Neural crest cell (in vitro differentiated cells): ENCODE data around the gene TRIO. TPM values are rescaled to one million over a fixed set of nuclear protein-coding genes. Genes with fewer than 3 reads are reported as not detected.
A peak's percentile ranks its signal among the peaks of the same experiment; 100 is the strongest.

ENCODE experiments used
- DNase-seq: peaks from one replicate; pipeline ENCODE4 v3.0.0; 2021; ENCODE audit warnings: low read depth, mixed read lengths, low spot score
- H3K27ac Mint-ChIP-seq: one replicate; pipeline ENCODE4 v1.8.0; 2021; ENCODE audit warnings: mild to moderate bottlenecking, mixed read lengths; ENCODE audit not compliant: unreplicated experiment
- H3K27me3 Mint-ChIP-seq: 2 replicates; pipeline ENCODE4 v1.8.0; 2021; ENCODE audit warnings: low read depth, mild to moderate bottlenecking, mixed read lengths
- H3K36me3 Mint-ChIP-seq: 2 replicates; pipeline ENCODE4 v1.8.0; 2021; ENCODE audit warnings: low read depth, mild to moderate bottlenecking, mixed read lengths
- H3K4me1 Mint-ChIP-seq: 2 replicates; pipeline ENCODE4 v1.8.0; 2021; ENCODE audit warnings: mixed read lengths
- H3K4me3 Mint-ChIP-seq: one replicate; pipeline ENCODE4 v1.8.0; 2021; ENCODE audit warnings: mild to moderate bottlenecking, mixed read lengths
- H3K9me3 Mint-ChIP-seq: 2 replicates; pipeline ENCODE4 v1.8.0; 2021; ENCODE audit warnings: mixed read lengths
- total RNA-seq: library from RNA; stranded (reverse); gene quantifications from 2 replicates; pipeline ENCODE4 v1.2.1, GENCODE V29; 2021
- TF ChIP-seq, protein P1 (sequence below): fragments of 200-600 bp; sonication (generic); conservative IDR thresholded peaks from 2 replicates; pipeline ENCODE4 v1.5.0; 2021; ENCODE audit warnings: antibody characterized with exemption, mild to moderate bottlenecking

Gene TRIO
- total RNA-seq, 1 donor from 2014 or later, result 134 TPM

DNA sequence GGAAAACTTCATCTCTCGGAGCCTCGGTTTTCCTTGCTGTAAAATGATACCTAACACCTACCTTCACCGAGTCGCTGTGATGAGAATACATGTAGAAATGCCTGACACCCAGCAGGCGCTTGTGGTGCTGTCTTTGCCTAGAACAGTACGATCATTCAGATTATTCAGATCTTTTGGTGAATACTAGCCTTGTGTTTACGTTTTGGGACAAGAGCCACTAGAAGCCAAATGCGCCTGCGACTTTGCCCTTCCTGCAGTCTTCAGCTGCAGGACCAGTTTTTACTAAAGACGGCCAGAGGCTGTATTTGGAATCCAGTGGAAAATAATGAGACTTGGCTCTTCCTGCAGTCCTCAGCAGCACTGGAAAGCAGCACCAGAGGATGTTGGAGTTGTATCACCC is 189.6 kb downstream of the TRIO start:
- Mint-ChIP-seq H3K36me3 (peaks cover 9% of the 10 kb centered on the region), H3K27me3 (no peaks in the 10 kb centered on the region), H3K9me3 (no peaks in the 10 kb centered on the region), H3K4me1 (peaks cover 5% of the 10 kb centered on the region), H3K4me3 (no peak overlapping the region), H3K27ac (no peak overlapping the region)
- TF ChIP-seq, protein P1, sequence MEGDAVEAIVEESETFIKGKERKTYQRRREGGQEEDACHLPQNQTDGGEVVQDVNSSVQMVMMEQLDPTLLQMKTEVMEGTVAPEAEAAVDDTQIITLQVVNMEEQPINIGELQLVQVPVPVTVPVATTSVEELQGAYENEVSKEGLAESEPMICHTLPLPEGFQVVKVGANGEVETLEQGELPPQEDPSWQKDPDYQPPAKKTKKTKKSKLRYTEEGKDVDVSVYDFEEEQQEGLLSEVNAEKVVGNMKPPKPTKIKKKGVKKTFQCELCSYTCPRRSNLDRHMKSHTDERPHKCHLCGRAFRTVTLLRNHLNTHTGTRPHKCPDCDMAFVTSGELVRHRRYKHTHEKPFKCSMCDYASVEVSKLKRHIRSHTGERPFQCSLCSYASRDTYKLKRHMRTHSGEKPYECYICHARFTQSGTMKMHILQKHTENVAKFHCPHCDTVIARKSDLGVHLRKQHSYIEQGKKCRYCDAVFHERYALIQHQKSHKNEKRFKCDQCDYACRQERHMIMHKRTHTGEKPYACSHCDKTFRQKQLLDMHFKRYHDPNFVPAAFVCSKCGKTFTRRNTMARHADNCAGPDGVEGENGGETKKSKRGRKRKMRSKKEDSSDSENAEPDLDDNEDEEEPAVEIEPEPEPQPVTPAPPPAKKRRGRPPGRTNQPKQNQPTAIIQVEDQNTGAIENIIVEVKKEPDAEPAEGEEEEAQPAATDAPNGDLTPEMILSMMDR, result no peak
- no peak for DNase-seq

- Mint-ChIP-seq H3K4me3 (no peak overlapping the region), H3K36me3 (peaks cover 11% of the 10 kb centered on the region), H3K4me1 (peaks cover 29% of the 10 kb centered on the region), H3K9me3 (no peaks in the 10 kb centered on the region), H3K27ac (no peak overlapping the region), H3K27me3 (no peaks in the 10 kb centered on the region)
- TF ChIP-seq, protein P1, result no peak
- no peak for DNase-seq
These were observed 194.5 kb downstream of the TRIO start for GRCh38 chr5:14337593-14337992.

- no peaks in the 10 kb centered on the region for H3K27me3 Mint-ChIP-seq
- peaks cover 31% of the 10 kb centered on the region for H3K4me1 Mint-ChIP-seq
- DNase-seq, result no peak
- peaks cover 14% of the 10 kb centered on the region for H3K36me3 Mint-ChIP-seq
- H3K9me3 Mint-ChIP-seq, result no peaks in the 10 kb centered on the region
- TF ChIP-seq, protein P1, result no peak
- H3K27ac Mint-ChIP-seq, result peak overlapping the region; percentile 14
- H3K4me3 Mint-ChIP-seq, result no peak overlapping the region
These were observed 196.3 kb downstream of the TRIO start for GRCh38 chr5:14339468-14339867.

- H3K4me1 Mint-ChIP-seq, result peaks cover 31% of the 10 kb centered on the region
- TF ChIP-seq, protein P1, result no peak
- no peaks in the 10 kb centered on the region for H3K27me3 Mint-ChIP-seq
- H3K36me3 Mint-ChIP-seq, result peaks cover 23% of the 10 kb centered on the region
- no peak overlapping the region for H3K4me3 Mint-ChIP-seq
- peak overlapping the region; percentile 83 for H3K27ac Mint-ChIP-seq
- H3K9me3 Mint-ChIP-seq, result no peaks in the 10 kb centered on the region
- DNase-seq, result no peak
These were observed 198.6 kb downstream of the TRIO start for GRCh38 chr5:14341571-14342230.

DNA sequence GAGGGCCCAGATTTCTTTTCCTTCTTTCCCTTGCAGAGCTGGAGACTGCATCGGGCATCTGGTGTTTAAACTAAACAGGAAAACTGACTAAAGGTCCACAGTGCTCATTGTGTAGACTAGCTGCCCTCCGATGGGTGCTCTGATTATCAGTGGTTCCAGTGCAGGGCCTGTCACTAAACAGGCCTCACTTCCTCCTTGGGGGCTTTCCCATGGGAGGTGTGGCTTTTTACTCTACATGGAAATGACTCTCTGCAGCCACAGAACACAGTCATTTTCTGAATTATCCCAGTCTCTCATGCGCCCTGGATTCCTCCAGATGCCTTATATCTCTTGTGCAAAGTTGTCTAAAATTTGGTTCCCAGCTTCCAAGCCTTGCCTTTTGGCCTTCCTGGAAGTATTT is 199.2 kb downstream of the TRIO start:
- TF ChIP-seq, protein P1, result no peak
- H3K27ac Mint-ChIP-seq, result peak overlapping the region; percentile 83
- H3K4me1 Mint-ChIP-seq, result peaks cover 31% of the 10 kb centered on the region
- no peak overlapping the region for H3K4me3 Mint-ChIP-seq
- no peaks in the 10 kb centered on the region for H3K9me3 Mint-ChIP-seq
- peaks cover 23% of the 10 kb centered on the region for H3K36me3 Mint-ChIP-seq
- no peaks in the 10 kb centered on the region for H3K27me3 Mint-ChIP-seq
- DNase-seq, result no peak
